GM12801 (cell line): ENCODE data around the gene MAPK14.

Experiments used
- CTCF ChIP-seq: IDR thresholded peaks from one replicate; pipeline ENCODE4 v1.5.1; 2011; ENCODE audit warnings: control low read depth; ENCODE audit not compliant: insufficient read length; ENCODE audit errors: extremely low read depth

Gene MAPK14

GRCh38 chr6:36071714-36072113 is 44.1 kb downstream of the MAPK14 start:
- no peak for TF ChIP-seq CTCF

DNA sequence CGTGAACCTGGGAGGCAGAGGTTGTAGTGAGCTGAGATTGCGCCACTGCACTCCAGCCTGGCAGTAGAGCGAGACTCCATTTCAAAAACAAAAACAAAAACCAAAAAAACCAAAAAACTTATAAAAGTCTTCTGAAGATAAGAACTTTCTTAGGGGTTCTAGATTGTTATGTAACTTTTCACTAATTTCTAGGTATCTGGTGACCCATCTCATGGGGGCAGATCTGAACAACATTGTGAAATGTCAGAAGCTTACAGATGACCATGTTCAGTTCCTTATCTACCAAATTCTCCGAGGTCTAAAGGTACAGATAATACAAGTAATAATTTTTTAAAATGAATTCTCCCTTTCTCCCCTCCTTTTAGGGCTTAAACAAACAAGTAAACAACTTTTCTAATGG is 45.1 kb downstream of the MAPK14 start:
- TF ChIP-seq CTCF: no peak

GRCh38 chr6:36073587-36073986 is 46.0 kb downstream of the MAPK14 start:
- no peak for TF ChIP-seq CTCF

- no peak for TF ChIP-seq CTCF
Measured at GRCh38 chr6:36075656-36076055, 48.0 kb downstream of the MAPK14 start.

DNA sequence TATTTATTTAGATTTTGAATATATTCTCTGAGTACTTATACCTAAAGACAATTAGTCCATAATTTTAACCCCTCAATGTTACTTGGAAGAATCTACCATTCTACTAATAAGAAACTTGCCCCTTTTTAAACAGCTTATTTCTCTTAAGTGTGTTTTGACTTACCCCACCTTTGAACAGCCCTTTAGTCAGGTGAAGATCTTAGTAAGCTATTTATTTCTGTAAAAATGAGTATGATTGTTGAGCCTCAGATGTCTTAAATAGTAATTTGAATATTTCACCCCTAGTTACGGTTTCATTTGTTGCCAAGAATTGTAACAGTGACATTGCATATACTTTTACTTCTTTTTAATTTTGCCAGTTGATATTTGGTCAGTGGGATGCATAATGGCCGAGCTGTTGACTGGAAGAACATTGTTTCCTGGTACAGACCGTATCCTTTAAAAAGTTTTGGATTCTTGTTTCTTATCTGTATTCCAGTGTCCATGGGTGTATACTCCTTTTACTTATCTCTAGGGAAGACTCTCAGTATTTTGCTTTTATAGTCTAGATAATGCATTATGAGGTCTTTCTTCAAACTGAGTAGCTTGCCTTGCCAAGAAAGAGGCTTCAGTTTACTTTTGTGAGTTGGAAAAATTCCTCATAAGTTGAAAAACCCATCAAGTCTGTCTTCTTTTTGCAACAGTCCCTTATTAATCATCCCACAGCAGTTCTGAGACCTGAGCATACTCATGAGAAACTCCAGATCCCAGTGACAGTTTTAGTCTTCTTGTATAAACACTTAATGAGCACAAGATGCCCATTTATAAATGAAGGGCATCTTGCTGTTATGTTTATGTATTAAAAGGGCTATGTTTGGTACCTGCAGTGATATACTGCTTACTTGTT is 48.8 kb downstream of the MAPK14 start:
- no peak for TF ChIP-seq CTCF

DNA sequence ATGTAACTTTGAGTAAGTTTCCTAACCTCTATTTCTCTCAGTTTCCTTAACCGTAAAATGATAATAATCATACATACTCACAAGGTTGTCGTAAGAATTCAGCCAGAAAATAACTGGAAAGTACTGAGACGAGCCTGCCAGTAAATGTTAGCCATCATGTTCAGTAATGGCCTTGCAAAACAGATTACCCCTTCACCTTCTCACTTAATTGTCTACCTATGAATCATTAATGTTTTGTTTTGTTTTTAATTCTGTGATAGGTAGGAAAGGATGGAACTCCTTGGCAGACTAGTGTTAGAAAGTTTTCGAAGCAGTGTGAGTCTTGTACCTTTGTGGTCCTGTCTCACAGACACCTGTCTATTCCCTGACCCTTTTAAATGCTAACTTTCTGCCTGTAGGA is 50.6 kb downstream of the MAPK14 start:
- TF ChIP-seq CTCF: no peak

DNA sequence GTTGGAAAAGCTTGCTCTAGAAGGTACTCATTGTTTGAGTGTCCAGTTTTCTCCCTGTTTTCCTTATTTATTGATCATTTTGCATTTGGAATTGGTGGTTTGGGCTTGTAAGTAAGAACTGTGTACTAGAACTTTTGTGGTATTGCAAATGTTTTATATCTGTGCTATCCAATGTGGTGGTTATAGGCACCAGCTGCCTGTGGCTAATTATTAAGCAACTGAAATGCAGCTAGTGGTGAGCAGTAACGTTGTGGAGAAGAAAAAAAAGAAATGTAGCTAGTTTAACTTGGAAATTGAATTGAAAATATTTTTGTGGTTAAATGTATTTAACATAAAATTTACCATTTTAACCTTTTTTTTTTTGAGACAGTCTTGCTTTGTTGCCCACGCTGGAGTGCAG is 52.0 kb downstream of the MAPK14 start:
- TF ChIP-seq CTCF: no peak

DNA sequence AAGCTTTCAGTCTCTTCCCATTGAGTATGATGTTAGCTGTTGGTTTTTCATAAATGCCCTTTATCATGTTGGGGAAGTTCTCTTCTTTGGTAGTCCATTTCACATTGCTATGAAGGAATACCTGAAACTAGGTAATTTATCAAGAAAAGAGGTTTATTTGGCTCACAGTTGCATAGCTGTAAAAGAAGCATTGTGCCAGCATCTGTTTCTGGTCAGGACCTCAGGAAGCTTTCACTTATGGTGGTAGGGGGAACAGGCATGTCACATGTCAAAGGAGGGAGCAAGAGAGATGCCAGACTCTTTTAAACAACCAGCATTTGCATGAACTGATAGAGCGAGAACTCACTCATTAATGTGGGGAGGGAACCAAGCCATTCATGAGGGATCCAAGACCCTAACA is 54.7 kb downstream of the MAPK14 start:
- TF ChIP-seq CTCF: no peak
